ENCODE results near the gene CDH13. TPM values are rescaled to one million over a fixed set of nuclear protein-coding genes. Genes with fewer than 3 reads are reported as not detected.

CDH13 gene
- total and polyA plus RNA-seq, 2 donors (not counting 3 experiments of a cell fraction or from before 2014, with no cell fraction given): 96.6 to 124 TPM

GRCh38 chr16:82715833-82716232 is 89.1 kb downstream of the CDH13 start:
- dilution Hi-C loops (cut with MboI; ENCODE audit: extremely low pct_ligation_motif_present, low sequenced_read_pairs) (no loop called here), intact Hi-C loops (cut with micrococcal nuclease) (no loop called here)
- Histone ChIP-seq H3K79me2 (ENCODE audit: control insufficient read depth, insufficient read depth, low read length) (no peaks in the 10 kb centered on the region), H3K36me3 (ENCODE audit: control insufficient read depth in 2 of 2, extremely low read depth in 1 of 2, insufficient read depth in 2 of 2, low read length in 2 of 2) (peaks cover 2 to 3% of the 10 kb centered on the region in 2 experiments), H3K27me3 (ENCODE audit: control insufficient read depth in 2 of 2, insufficient read depth in 2 of 2, low read length in 2 of 2) (no peaks in the 10 kb centered on the region), H3K27ac (ENCODE audit: insufficient read depth, low read depth, low read length) (no peak overlapping the region), H4K20me1 (replicated peaks; ENCODE audit: control insufficient read depth, extremely low read depth, insufficient read depth, low read length) (no peaks in the 10 kb centered on the region), H3K9ac (replicated peaks; ENCODE audit: extremely low read depth, insufficient read depth, low read length) (no peak overlapping the region), H3K4me3 (replicated peaks in 1 of 3; ENCODE audit: insufficient read depth in 1 of 3, low read depth in 1 of 3, low read length in 3 of 3) (no peak overlapping the region), H3K9me1 (replicated peaks; ENCODE audit: control insufficient read depth, extremely low read depth, insufficient read depth, low read length) (no peaks in the 10 kb centered on the region), H2AFZ (ENCODE audit: low read depth, low read length) (no peak overlapping the region), H3K4me1 (ENCODE audit: control insufficient read depth, extremely low read depth, insufficient read depth, low read length) (peaks cover 7% of the 10 kb centered on the region), H3K4me2 (ENCODE audit: insufficient read depth, low read length) (no peak overlapping the region), H3K9me3 (replicated peaks; ENCODE audit: control insufficient read depth, insufficient read depth, low read length) (no peaks in the 10 kb centered on the region)
- TF ChIP-seq, protein P1, sequence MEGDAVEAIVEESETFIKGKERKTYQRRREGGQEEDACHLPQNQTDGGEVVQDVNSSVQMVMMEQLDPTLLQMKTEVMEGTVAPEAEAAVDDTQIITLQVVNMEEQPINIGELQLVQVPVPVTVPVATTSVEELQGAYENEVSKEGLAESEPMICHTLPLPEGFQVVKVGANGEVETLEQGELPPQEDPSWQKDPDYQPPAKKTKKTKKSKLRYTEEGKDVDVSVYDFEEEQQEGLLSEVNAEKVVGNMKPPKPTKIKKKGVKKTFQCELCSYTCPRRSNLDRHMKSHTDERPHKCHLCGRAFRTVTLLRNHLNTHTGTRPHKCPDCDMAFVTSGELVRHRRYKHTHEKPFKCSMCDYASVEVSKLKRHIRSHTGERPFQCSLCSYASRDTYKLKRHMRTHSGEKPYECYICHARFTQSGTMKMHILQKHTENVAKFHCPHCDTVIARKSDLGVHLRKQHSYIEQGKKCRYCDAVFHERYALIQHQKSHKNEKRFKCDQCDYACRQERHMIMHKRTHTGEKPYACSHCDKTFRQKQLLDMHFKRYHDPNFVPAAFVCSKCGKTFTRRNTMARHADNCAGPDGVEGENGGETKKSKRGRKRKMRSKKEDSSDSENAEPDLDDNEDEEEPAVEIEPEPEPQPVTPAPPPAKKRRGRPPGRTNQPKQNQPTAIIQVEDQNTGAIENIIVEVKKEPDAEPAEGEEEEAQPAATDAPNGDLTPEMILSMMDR (IDR thresholded peaks at IDR 0.05; ENCODE audit: extremely low read depth in 1 of 2, insufficient read depth in 1 of 2, low read depth in 1 of 2, low read length in 2 of 2): no peak
- TF ChIP-seq POLR2AphosphoS5 (IDR thresholded peaks at IDR 0.05; ENCODE audit: insufficient read depth, low read depth, low read length) (no peak), GATA2 (IDR thresholded peaks at IDR 0.05; ENCODE audit: insufficient read depth, insufficient read length, low read depth, low read length) (no peak), MAX (IDR thresholded peaks at IDR 0.05; ENCODE audit: insufficient read depth, insufficient read length) (no peak), EZH2 (IDR thresholded peaks at IDR 0.05; ENCODE audit: borderline replicate concordance, low read depth, low read length, severe bottlenecking) (no peak), JUN (IDR thresholded peaks at IDR 0.05; ENCODE audit: borderline replicate concordance, insufficient read depth, insufficient read length, low read depth) (no peak), MYC (IDR thresholded peaks at IDR 0.05; ENCODE audit: low read depth, low read length) (no peak), POLR2A (IDR thresholded peaks at IDR 0.05; ENCODE audit: low read depth, low read length) (no peak), FOS (IDR thresholded peaks at IDR 0.05; ENCODE audit: borderline replicate concordance, insufficient read depth, low read length) (no peak)
- no TSS peak for BruUV-seq (replicated peaks)
- DNase-seq (ENCODE audit: low read depth, low spot score) (no peak), FAIRE-seq (no peak)
- POLR2A ChIA-PET: no interaction called here
- CTCF ChIA-PET: interaction anchor here (0.8 kb wide), 1 partner anchor 12 kb away, joined by 3 read pairs; no protein-coding TSS in a partner anchor

Measured in endothelial cell of umbilical vein (primary cell).